Loucy (cell line): Measurements from ENCODE around the gene IGSF21.

Experiments
- H2AFZ ChIP-seq: fragments of 200-600 bp; sonication (generic); 2 replicates; pipeline ENCODE4 v1.6.0; 2016; ENCODE audit warnings: antibody characterized with exemption, mild to moderate bottlenecking, low read length, moderate library complexity
- H3F3A ChIP-seq: fragments of 200-600 bp; 2 replicates; pipeline ENCODE4 v1.6.0; 2016; ENCODE audit warnings: antibody characterized with exemption, low read depth, mild to moderate bottlenecking
- H3K27me3 ChIP-seq: fragments of 200-600 bp; sonication (generic); 2 replicates; pipeline ENCODE4 v1.6.1; 2014; ENCODE audit warnings: low read length, mild to moderate bottlenecking; ENCODE audit not compliant: insufficient read depth, poor library complexity, severe bottlenecking
- H3K36me3 ChIP-seq: fragments of 200-600 bp; sonication (generic); 2 replicates; pipeline ENCODE4 v1.6.1; 2016; ENCODE audit warnings: low read length; ENCODE audit not compliant: insufficient read depth
- H3K4me1 ChIP-seq: fragments of 200-600 bp; sonication (generic); 2 replicates; pipeline ENCODE4 v1.5.1; 2014; ENCODE audit warnings: low read length, mild to moderate bottlenecking; ENCODE audit not compliant: insufficient read depth, poor library complexity, severe bottlenecking
- H3K4me2 ChIP-seq: fragments of 200-600 bp; sonication (generic); 2 replicates; pipeline ENCODE4 v1.6.0; 2014; ENCODE audit warnings: antibody characterized with exemption, low read length, low read depth, mild to moderate bottlenecking; ENCODE audit not compliant: poor library complexity, severe bottlenecking
- H3K4me3 ChIP-seq: fragments of 200-600 bp; sonication (generic); 2 replicates; pipeline ENCODE4 v1.5.1; 2014; ENCODE audit warnings: low read length, mild to moderate bottlenecking, mixed read lengths; ENCODE audit not compliant: poor library complexity, severe bottlenecking
- H3K79me2 ChIP-seq: fragments of 200-600 bp; sonication (generic); 2 replicates; pipeline ENCODE4 v1.6.1; 2014; ENCODE audit warnings: low read length; ENCODE audit not compliant: insufficient read depth
- H3K9ac ChIP-seq: fragments of 200-600 bp; sonication (generic); 2 replicates; pipeline ENCODE4 v1.6.0; 2014; ENCODE audit warnings: mild to moderate bottlenecking, low read depth, low read length, moderate library complexity; ENCODE audit not compliant: poor library complexity, severe bottlenecking
- H3K9me2 ChIP-seq: fragments of 200-600 bp; sonication (generic); replicated peaks from 2 replicates; pipeline ENCODE4 v1.6.1; 2016; ENCODE audit warnings: low read depth, low read length, mixed read lengths
- H3K9me3 ChIP-seq: fragments of 200-600 bp; sonication (generic); 2 replicates; pipeline ENCODE4 v1.6.1; 2014; ENCODE audit warnings: mild to moderate bottlenecking, antibody characterized with exemption, low read length, low read depth; ENCODE audit not compliant: insufficient read depth
- H4K20me1 ChIP-seq: fragments of 200-600 bp; sonication (generic); 2 replicates; pipeline ENCODE4 v1.6.0; 2014; ENCODE audit warnings: antibody characterized with exemption, low read length, mild to moderate bottlenecking; ENCODE audit not compliant: insufficient read depth, poor library complexity, severe bottlenecking
- CTCF ChIP-seq: fragments of 200-600 bp; sonication (generic); conservative IDR thresholded peaks from 2 replicates; pipeline ENCODE4 v1.5.1; 2014; ENCODE audit warnings: mild to moderate bottlenecking, antibody characterized with exemption, low read length
- EZH2phosphoT487 ChIP-seq: fragments of 200-600 bp; IDR thresholded peaks from 2 replicates; pipeline ENCODE4 v1.6.1; 2018; ENCODE audit warnings: antibody characterized with exemption, mild to moderate bottlenecking, moderate library complexity, borderline replicate concordance

Gene IGSF21

GRCh38 chr1:18358600-18358999 is 251.0 kb downstream of the IGSF21 start:
- H3K9ac ChIP-seq, result no peak overlapping the region
- H3K4me2 ChIP-seq, result no peak overlapping the region
- no peak overlapping the region for H3K4me3 ChIP-seq
- H3K27me3 ChIP-seq, result no peaks in the 10 kb centered on the region
- H3K36me3 ChIP-seq, result no peaks in the 10 kb centered on the region
- H4K20me1 ChIP-seq, result no peaks in the 10 kb centered on the region
- no peaks in the 10 kb centered on the region for H3K4me1 ChIP-seq
- H3K79me2 ChIP-seq, result no peaks in the 10 kb centered on the region
- H3K9me3 ChIP-seq, result no peaks in the 10 kb centered on the region; the same call in 1 of the 2 replicates
- no peaks in the 10 kb centered on the region for H3K9me2 ChIP-seq
- H3F3A ChIP-seq, result no peaks in the 10 kb centered on the region
- no peak overlapping the region for H2AFZ ChIP-seq
- no peak for TF ChIP-seq EZH2phosphoT487
- TF ChIP-seq CTCF, result no peak

- Histone ChIP-seq H2AFZ (no peak overlapping the region), H3K4me3 (no peak overlapping the region), H4K20me1 (no peaks in the 10 kb centered on the region), H3K9ac (no peak overlapping the region), H3K4me2 (no peak overlapping the region), H3K9me2 (no peaks in the 10 kb centered on the region), H3K27me3 (no peaks in the 10 kb centered on the region), H3K79me2 (no peaks in the 10 kb centered on the region), H3K36me3 (no peaks in the 10 kb centered on the region), H3K9me3 (no peaks in the 10 kb centered on the region; the same call in 1 of the 2 replicates), H3F3A (no peaks in the 10 kb centered on the region), H3K4me1 (no peaks in the 10 kb centered on the region)
- TF ChIP-seq CTCF, result no peak
- no peak for TF ChIP-seq EZH2phosphoT487
Observed at GRCh38 chr1:18360251-18360650, 252.7 kb downstream of the IGSF21 start.

GRCh38 chr1:18362150-18362549 is 254.6 kb downstream of the IGSF21 start:
- no peak overlapping the region for H3K4me2 ChIP-seq
- H2AFZ ChIP-seq, result no peak overlapping the region
- no peaks in the 10 kb centered on the region for H4K20me1 ChIP-seq
- no peak overlapping the region for H3K4me3 ChIP-seq
- no peaks in the 10 kb centered on the region; the same call in 1 of the 2 replicates for H3K9me3 ChIP-seq
- H3K36me3 ChIP-seq, result no peaks in the 10 kb centered on the region
- no peaks in the 10 kb centered on the region for H3K27me3 ChIP-seq
- H3K9me2 ChIP-seq, result no peaks in the 10 kb centered on the region
- no peak overlapping the region for H3K9ac ChIP-seq
- no peaks in the 10 kb centered on the region for H3F3A ChIP-seq
- no peaks in the 10 kb centered on the region for H3K79me2 ChIP-seq
- H3K4me1 ChIP-seq, result no peaks in the 10 kb centered on the region
- TF ChIP-seq EZH2phosphoT487, result no peak
- no peak for TF ChIP-seq CTCF
